GM18502 (cell line): ENCODE data around the gene CAST.

ENCODE experiments used
- ATAC-seq: cut with Tn5 transposase; IDR thresholded peaks from one replicate; pipeline ENCODE4 v1.9.1; 2021; ENCODE audit warnings: mild to moderate bottlenecking; ENCODE audit not compliant: unreplicated experiment, poor library complexity

The CAST gene

GRCh38 chr5:96642281-96642640, 19.9 kb upstream of the CAST start:
- ATAC-seq = peak; percentile 43

GRCh38 chr5:96645091-96645490, 17.1 kb upstream of the CAST start:
- ATAC-seq = no peak

- peak; percentile 85 for ATAC-seq
These were observed 14.2 kb upstream of the CAST start for GRCh38 chr5:96648023-96648422.

GRCh38 chr5:96648593-96648992, 13.6 kb upstream of the CAST start:
- ATAC-seq = no peak

- ATAC-seq = no peak
These were observed 12.9 kb upstream of the CAST start for GRCh38 chr5:96649251-96649662.

- no peak for ATAC-seq
These were observed 12.3 kb upstream of the CAST start for GRCh38 chr5:96649681-96650540.

- ATAC-seq = no peak
These were observed 11.1 kb upstream of the CAST start for GRCh38 chr5:96651047-96651446.

- no peak for ATAC-seq
These were observed 10.0 kb upstream of the CAST start for GRCh38 chr5:96651948-96652753.

GRCh38 chr5:96652769-96653454, 9.3 kb upstream of the CAST start:
- no peak for ATAC-seq

- ATAC-seq = no peak
These were observed 8.0 kb upstream of the CAST start for GRCh38 chr5:96654209-96654608.

- ATAC-seq = no peak
These were observed 7.1 kb upstream of the CAST start for GRCh38 chr5:96655085-96655484.

GRCh38 chr5:96655506-96655905, 6.7 kb upstream of the CAST start:
- no peak for ATAC-seq

GRCh38 chr5:96657068-96657467, 5.1 kb upstream of the CAST start:
- peak; percentile 72 for ATAC-seq

- ATAC-seq = no peak
These were observed 3.9 kb upstream of the CAST start for GRCh38 chr5:96658272-96658671.

GRCh38 chr5:96659170-96659569, 3.0 kb upstream of the CAST start:
- ATAC-seq = no peak

GRCh38 chr5:96660971-96661854, 963 bp upstream of the CAST start:
- ATAC-seq = peak; percentile 28

GRCh38 chr5:96662725-96663518, 746 bp downstream of the CAST start:
- peak; percentile 75 for ATAC-seq

GRCh38 chr5:96663608-96664007, 1.4 kb downstream of the CAST start:
- no peak for ATAC-seq

GRCh38 chr5:96664669-96665068, 2.5 kb downstream of the CAST start:
- ATAC-seq = no peak
